NB4 (cell line): ENCODE results near the gene ADPRS.

Experiments
- POLR2A ChIP-seq: IDR thresholded peaks from 2 replicates; pipeline ENCODE4 v1.6.1; 2011; ENCODE audit warnings: mild to moderate bottlenecking; ENCODE audit not compliant: insufficient read length; ENCODE audit errors: extremely low read depth
- TF ChIP-seq, protein P1 (sequence below): IDR thresholded peaks from one replicate; pipeline ENCODE4 v1.5.1; 2012; ENCODE audit warnings: low read depth, low read length

DNA sequence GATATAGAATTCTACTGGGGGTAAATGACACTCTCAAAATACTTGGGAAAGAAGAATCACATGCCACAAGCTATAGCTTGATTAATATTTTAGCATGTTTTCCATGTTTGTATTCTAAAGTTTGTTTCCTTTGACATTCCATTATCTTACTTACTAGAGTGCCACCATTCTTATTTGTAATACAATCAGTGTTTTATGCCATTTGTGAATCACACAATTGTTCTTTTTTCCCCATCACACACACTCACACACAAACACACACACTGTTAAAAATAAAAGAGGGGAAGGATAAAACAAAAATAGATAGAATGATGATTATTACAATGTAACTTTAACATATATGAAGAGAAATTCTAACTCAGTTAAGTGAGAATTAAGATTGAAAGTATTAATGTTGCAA lies 20.8 kb upstream of the ADPRS start:
- TF ChIP-seq, protein P1, sequence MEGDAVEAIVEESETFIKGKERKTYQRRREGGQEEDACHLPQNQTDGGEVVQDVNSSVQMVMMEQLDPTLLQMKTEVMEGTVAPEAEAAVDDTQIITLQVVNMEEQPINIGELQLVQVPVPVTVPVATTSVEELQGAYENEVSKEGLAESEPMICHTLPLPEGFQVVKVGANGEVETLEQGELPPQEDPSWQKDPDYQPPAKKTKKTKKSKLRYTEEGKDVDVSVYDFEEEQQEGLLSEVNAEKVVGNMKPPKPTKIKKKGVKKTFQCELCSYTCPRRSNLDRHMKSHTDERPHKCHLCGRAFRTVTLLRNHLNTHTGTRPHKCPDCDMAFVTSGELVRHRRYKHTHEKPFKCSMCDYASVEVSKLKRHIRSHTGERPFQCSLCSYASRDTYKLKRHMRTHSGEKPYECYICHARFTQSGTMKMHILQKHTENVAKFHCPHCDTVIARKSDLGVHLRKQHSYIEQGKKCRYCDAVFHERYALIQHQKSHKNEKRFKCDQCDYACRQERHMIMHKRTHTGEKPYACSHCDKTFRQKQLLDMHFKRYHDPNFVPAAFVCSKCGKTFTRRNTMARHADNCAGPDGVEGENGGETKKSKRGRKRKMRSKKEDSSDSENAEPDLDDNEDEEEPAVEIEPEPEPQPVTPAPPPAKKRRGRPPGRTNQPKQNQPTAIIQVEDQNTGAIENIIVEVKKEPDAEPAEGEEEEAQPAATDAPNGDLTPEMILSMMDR, result no peak
- TF ChIP-seq POLR2A, result no peak
